ENCODE data around the gene ABHD13.
"Not testable (repeated sequence)": the region's sequence is repeated elsewhere in the genome, so short reads cannot be mapped to it uniquely, and the experiment has no call there.

ABHD13 gene

DNA sequence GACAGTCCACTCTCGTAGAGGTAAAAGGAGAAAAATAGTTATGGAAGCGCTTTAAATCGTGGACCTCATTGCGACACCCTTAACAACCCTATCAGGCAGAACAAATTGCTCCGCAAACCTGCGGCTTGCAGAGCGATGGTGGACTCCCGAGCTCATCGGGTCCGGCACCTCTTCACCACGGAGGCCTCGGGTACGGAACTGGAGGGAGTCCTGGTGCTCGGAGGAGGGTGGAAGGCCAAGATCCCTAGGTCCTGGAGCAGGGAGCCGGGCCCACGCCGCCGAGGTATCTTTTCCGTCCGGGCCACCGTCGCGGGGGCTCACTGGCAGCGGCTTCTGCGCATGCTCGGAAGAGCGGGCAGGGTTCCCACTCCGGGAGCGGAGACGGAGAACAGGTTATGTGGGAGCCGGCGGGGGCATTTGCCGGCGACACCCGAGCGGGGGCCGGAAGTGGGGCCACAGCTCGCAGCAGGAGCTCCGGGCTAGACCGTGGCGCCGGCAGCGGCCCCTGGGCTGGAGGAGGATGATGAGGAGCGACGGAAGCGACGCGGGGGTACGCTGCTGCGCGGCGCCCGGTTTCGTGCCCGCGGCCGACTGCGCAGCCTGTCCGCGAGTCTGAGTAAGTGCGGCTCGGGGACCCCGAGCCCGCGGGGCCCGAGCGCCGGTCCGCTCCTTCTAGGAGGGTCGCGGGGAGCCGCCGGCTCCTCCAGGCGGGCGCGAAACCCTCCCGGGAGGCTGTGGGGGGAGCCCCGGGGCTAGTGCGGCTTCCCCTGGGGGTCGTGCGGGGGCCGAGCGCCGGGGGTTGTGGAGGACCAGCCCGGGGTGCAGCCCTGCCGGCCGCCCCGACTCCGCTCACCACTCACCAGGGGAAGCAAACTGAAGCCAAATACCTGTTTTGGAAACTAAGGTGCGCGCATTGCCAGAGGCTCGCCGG is at the start of gene ABHD13:
ABHD13 (plus strand) TSS at position 349 of the 931 bp plus-strand sequence. CDS start 10,827 bp downstream, outside the sequence.
- DNase-seq (ENCODE audit: low spot score): peak; percentile 96

DNA sequence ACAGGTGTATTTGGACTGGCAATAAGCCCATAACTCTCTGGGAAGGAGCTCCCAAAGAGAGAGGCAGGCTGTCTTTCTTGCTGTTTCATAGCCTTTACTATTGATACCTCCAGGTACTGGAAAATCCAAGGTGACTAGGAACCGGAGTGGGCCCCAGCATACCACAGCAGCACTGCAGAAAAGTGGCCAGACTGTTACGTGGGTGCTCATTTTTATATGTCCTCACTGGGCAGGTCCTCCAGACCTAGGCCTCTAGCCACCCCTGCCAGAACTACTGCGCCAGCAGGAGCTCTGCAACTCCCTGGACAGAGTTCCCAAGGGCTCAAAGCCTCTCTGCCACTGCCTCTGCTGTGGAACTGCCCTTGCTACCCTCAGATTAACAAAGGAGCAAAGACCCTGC is 49.3 kb upstream of the ABHD13 start:
- no peak for DNase-seq (ENCODE audit: low spot score)

DNA sequence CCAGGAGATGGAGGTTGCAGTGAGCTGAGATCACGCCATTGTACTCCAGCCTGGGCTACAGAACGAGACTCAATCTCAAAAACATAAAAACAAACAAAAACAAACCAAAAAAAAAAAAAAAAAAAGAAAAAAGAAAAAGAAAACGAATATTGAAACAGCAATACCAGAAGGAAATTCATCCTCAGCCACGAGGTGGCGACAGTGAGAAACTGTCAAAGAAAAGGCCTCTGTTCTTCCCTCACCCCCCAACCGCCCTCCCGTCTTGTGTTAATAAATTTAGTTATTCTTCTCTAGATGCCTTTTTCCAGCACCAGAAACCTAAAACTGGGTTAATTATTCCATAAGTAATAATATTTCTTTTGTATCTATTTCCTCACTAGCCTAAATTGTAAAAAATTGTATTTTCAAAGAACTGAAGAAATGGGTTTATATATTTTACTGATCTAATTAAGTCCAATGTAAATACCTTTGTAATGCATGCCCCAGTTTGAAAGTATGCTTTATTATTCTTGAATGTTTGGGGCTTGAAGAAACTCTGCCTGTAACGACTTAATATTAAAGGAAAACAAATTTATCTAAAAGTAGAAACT is 41.4 kb upstream of the ABHD13 start:
- peak; percentile 82 for DNase-seq (ENCODE audit: low spot score)

DNA sequence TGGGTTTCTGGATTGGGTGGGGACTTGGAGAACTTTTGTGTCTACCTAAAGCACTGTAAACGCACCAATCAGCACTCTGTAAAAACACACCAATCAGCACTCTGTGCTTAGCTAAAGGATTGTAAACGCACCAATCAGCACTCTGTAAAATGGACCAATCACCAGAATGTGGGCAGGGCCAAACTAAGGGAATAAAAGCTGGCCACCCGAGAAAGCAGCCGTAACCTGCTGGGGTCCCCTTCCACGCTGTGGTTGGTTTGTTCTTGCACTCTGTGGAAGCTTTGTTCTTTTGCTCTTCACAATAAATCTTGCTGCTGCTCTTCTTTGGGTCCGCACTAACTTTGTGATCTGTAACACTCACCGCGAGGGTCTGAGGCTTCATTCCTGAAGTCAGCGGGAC is 40.1 kb upstream of the ABHD13 start:
- DNase-seq (ENCODE audit: low spot score): no peak

DNA sequence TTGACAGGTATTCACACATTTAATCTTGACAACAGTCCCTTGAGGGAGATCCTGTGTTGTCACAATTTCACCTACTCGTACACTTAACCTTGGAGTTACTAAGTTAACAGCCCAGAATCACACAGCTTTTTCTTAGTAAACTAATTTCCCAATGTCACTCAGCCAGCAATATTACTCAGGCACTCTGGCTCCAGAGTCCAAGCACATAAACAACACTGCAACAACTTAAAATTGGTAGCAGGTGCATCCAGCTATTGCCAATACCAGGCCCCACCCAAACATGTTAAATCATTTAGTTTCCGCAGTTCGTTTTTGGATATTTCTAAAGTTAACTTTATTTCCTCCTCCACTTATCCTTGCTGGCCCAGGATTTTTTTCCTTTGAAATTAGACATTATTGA is 35.5 kb upstream of the ABHD13 start:
- DNase-seq (ENCODE audit: low spot score): no peak

DNA sequence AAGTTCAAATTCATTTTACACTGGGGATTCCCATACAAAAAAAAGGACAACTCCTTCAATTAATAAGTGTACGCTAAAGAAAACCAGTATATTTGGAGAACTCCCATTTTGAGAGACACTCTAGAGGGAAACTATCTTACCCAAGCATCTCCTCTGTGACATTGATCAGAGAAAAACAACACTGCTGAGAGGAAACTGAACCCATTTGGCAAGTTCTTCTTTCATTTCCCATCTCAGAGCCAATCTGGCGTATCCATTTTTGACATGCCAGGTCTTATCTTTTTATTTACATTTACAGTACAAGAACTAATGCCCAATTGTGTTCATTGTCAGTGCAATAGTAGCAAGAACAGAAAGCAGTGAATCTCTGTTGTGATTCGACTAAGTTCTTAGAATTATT is 33.0 kb upstream of the ABHD13 start:
- DNase-seq (ENCODE audit: low spot score): peak; percentile 16

DNA sequence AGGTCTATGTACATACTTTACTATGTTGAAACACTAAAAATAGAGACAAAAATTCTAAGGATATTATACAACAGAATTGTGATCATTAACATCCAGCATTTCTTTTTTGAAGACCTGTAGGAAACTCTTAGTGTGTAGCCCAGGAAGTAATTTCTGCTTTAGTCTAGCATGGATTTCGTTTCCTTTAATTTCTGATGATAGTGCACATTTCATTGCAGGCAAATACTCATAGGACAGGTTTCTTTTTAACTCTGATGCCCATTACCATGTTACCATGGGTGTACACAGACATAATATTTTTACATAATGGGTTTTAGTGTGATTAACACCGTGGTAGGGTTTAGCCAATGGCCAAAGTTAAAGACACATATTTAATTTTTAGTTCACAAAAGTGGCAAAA is 29.9 kb upstream of the ABHD13 start:
- no peak for DNase-seq (ENCODE audit: low spot score)

GRCh38 chr13:108190897-108191296 is 27.3 kb upstream of the ABHD13 start:
- DNase-seq (ENCODE audit: low spot score): no peak

GRCh38 chr13:108193806-108194205 is 24.4 kb upstream of the ABHD13 start:
- no peak for DNase-seq (ENCODE audit: low spot score)

DNA sequence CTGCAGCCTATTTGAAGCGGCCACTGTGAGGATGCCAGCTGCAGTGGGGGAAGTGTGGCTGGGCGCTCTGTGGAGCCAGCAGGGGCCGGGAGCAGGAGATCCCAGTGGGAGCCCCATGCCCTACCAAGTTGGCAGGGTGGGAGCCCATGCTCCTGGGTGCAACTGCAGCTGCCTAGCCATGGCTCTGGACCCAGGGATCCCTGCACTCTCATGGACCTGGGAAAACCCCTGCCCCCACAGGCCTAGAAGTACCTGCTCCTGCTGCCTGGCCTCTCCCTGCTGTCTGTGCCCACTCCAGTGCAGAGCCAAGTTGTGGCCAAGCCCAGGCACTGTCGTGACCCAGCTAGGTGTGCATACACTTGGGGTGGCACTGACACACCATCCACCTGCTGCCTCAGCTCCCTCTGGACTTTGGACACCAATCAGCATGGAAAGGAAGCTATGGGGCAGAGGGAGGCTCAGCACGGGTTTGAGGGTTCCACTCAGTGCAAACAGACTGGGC is 23.7 kb upstream of the ABHD13 start:
- DNase-seq (ENCODE audit: low spot score): no peak

DNA sequence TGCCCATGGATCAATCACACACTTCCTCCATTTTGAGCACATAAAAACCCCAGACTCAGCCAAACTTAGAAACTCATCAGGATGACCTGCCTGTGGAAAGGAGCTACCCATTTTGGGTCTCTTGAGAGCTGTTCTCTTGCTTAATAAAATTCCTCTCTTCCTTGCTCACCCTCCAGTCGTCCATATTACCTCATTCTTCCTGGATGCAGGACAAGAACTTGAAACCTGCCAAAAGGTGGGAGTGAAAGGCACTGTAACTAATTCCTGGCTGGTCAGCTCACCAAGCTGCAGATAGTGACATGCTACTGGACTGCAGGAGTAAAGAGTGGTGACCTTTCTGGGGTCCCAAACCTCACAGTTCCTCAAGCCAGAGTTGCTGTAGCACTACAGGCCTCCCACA is 23.0 kb upstream of the ABHD13 start:
- DNase-seq (ENCODE audit: low spot score): peak; percentile 7

- no peak for DNase-seq (ENCODE audit: low spot score)
These were observed 22.3 kb upstream of the ABHD13 start for GRCh38 chr13:108195861-108196260.

- no peak for DNase-seq (ENCODE audit: low spot score)
These were observed 17.3 kb upstream of the ABHD13 start for GRCh38 chr13:108200781-108201398.

- no peak for DNase-seq (ENCODE audit: low spot score)
These were observed 7.6 kb upstream of the ABHD13 start for GRCh38 chr13:108210551-108210950.

DNA sequence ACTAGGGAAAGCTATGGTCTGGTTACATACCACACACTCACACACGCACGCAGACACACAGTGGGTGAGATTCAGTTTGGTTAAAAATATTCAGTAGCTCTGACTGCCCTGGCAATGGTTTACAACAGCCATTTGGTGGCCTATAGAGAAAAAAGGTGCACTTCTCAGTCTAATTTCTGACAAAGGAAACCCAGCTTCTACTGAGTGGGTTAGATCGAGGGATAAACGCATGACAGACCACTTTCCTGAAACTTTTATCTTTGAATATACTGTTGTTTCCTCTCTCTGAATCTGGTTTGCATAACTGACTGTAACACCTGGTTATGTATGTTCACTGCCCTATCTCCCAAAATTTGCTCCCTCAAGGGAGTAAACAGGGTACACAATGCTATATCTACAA is 5.3 kb upstream of the ABHD13 start:
- DNase-seq (ENCODE audit: low spot score): peak; percentile 75

DNA sequence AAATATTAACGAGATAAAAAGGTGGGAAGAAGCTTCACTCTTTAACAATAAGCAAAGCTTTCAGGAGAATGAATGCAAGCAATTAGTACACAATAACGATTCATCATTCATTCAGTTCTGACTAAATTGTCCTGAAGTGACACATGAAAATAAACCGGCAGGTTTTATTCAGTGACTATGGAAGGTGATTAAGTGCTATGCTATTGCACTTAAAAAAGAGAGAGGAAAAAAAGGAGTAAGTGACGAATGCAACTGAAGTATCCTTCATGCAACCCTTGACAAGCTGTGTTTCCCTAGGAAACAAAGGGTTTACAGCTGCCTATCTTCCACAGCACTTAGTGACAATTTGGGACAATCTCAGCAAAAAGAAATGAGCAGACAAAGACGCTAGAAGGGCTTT is 4.2 kb upstream of the ABHD13 start:
- peak; percentile 53 for DNase-seq (ENCODE audit: low spot score)

GRCh38 chr13:108214441-108215271 is 3.5 kb upstream of the ABHD13 start:
- peak; percentile 65 for DNase-seq (ENCODE audit: low spot score)

DNA sequence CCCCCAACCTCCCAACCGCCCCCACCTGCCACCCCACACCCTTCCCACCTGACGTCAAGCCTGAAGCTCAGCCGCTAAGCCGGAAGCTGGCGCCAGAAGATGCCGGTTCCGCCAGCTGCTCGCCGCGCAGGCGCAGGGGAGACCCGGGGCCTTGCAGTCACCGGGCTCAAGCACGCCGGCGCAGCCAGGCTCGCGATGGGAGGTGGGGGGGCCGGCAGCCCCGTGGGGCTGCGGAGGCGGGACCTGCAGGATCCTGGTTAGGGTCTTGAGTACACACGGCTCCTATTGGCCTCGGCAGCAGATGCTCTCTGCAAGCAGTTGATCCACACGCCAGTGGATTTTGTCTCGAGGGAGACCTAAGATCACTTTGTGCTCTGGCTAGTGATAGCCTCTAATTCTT is 2.8 kb upstream of the ABHD13 start, which contains the start of gene LIG4:
LIG4 (minus strand) TSS at position 101 of the 400 bp plus-strand sequence. CDS start 4,268 bp downstream, outside the sequence.
- DNase-seq (ENCODE audit: low spot score): peak; percentile 97

DNA sequence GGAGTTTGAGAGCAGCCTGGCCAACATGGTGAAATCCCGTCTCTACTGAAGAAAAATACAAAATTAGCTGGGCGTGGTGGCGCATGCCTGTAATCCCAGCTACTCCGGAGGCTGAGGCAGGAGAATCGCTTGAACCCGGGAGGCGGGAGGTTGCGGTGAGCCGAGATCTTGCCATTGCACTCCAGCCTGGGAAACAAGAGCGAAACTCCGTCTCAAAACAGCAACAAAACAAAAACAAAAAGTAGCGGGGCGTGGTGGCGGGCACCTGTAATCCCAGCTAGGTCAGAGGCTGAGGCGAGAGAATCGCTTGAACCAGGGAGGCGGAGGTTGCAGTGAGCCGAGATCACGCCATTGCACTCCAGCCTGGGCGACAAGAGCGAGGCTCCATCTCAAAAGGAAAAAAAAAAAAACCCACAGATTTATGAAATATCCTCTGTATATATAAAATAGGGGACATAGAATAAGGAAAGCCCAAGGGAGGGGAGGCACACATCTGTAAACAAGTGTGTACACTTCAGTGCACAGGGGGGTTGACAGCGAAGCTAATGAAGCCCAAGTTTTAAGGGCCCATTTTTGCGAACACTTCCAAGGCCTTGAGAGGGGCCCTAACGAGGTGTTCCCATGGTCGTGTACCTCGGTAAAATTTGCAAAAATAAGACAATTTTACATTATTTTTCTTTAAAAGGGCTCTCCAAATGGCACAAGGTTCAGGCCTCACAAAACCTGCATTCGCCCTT is 717 bp upstream of the ABHD13 start:
- not testable (repeated sequence) for DNase-seq (ENCODE audit: low spot score)

- DNase-seq (ENCODE audit: low spot score): peak; percentile 22
These were observed 1.8 kb downstream of the ABHD13 start for GRCh38 chr13:108220041-108220440.

Data from NAMALWA (cell line).